Glutamatergic neuron (in vitro differentiated cells): ENCODE data around the gene SPATA31D1. TPM values are rescaled to one million over a fixed set of nuclear protein-coding genes. Genes with fewer than 3 reads are reported as not detected.
"Not testable (repeated sequence)": the region's sequence is repeated elsewhere in the genome, so short reads cannot be mapped to it uniquely, and the experiment has no call there.

ENCODE experiments used
- DNase-seq: peaks from one replicate; pipeline ENCODE4 v3.0.0; 2022
- H3K27ac Mint-ChIP-seq: one replicate; pipeline ENCODE4 v1.8.0; 2020; ENCODE audit warnings: mild to moderate bottlenecking, mixed read lengths, inconsistent platforms; ENCODE audit not compliant: unreplicated experiment
- H3K27me3 Mint-ChIP-seq: one replicate; pipeline ENCODE4 v1.8.0; 2020; ENCODE audit warnings: mild to moderate bottlenecking, moderate library complexity, mixed read lengths, inconsistent platforms; ENCODE audit not compliant: unreplicated experiment
- H3K36me3 Mint-ChIP-seq: one replicate; pipeline ENCODE4 v1.8.0; 2020; ENCODE audit warnings: mild to moderate bottlenecking, mixed read lengths, inconsistent platforms; ENCODE audit not compliant: unreplicated experiment
- H3K4me1 Mint-ChIP-seq: one replicate; pipeline ENCODE4 v1.8.0; 2020; ENCODE audit warnings: mild to moderate bottlenecking, low read depth, mixed read lengths, inconsistent platforms; ENCODE audit not compliant: unreplicated experiment
- H3K4me3 Mint-ChIP-seq: one replicate; pipeline ENCODE4 v1.8.0; 2020; ENCODE audit warnings: mild to moderate bottlenecking, mixed read lengths, inconsistent platforms; ENCODE audit not compliant: unreplicated experiment
- H3K9me3 Mint-ChIP-seq: one replicate; pipeline ENCODE4 v1.8.0; 2020; ENCODE audit warnings: mild to moderate bottlenecking, moderate library complexity, mixed read lengths, inconsistent platforms; ENCODE audit not compliant: unreplicated experiment
- long read RNA-seq: library from polyadenylated mRNA; unstranded; transcript quantifications from one replicate; pipeline ENCODE4 v2.0.0, GENCODE V29; 2020; ENCODE audit not compliant: unreplicated experiment
- total RNA-seq: library from RNA; stranded (reverse); fragmentation: NEBNext Ultra II Directional; extraction: Animal tissue kit (Norgen Biotek cat#: 25700); gene quantifications from one replicate; pipeline ENCODE4 v1.2.1, GENCODE V29; 2021; ENCODE audit not compliant: unreplicated experiment
- TF ChIP-seq, protein P1 (sequence below): fragments of 200-600 bp; sonication (generic); IDR thresholded peaks from one replicate; pipeline ENCODE4 v1.5.0; 2021; ENCODE audit not compliant: partially characterized antibody, unreplicated experiment

SPATA31D1 gene
- not detected for total RNA-seq
- long read RNA-seq: 0 reads

DNA sequence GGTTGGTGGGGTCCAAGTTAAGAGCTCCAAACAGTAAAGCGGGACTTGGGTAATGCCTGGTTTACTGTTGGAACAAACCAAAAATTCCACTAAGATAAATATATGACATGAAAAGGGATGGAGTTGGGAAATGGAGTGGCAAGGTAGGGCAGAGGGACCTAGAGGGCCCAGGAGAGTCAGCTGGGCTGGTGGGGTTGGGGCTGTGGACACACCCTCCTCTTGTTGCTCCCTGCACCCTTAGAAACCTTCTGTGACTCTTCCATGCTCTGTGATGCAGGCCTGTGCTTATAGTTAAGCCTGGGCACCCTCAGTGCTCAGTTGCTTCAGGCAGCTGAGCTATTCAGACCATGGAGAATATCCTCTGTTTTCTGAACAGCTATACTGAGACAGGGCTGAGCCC is at the start of gene SPATA31D1:
TSS of gene SPATA31D1 (plus strand) at position 301 of the 400 bp plus-strand sequence. CDS start at position 348, 47 bp downstream.
- H3K27ac Mint-ChIP-seq, H3K27me3 Mint-ChIP-seq: not testable (repeated sequence)

DNA sequence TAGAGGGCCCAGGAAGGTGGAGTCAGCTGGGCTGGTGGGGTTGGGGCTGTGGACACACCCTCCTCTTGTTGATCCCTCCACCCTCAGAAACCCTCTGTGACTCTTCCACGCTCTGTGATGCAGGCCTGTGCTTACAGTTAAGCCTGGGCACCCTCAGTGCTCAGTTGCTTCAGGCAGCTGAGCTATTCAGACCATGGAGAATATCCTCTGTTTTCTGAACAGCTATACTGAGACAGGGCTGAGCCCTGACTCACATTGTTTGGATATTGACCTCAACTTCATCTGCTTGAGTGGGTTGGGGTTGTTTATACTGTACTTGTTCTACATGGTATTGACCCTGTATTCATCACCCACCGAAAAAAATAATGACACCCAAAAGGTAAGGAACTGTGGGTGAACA is 45.2 kb upstream of the SPATA31D1 start, which contains the start of gene SPATA31D3:
TSS of gene SPATA31D3 (plus strand) at position 108 of the 400 bp plus-strand sequence. CDS start at position 194, 86 bp downstream.
- not testable (repeated sequence) for H3K9me3 Mint-ChIP-seq, DNase-seq, H3K4me1 Mint-ChIP-seq, H3K27ac Mint-ChIP-seq, H3K27me3 Mint-ChIP-seq, H3K36me3 Mint-ChIP-seq, H3K4me3 Mint-ChIP-seq

More for the DNA sequence above, at the start of gene SPATA31D1:
- H3K4me1 Mint-ChIP-seq, H3K4me3 Mint-ChIP-seq, H3K9me3 Mint-ChIP-seq, H3K36me3 Mint-ChIP-seq, DNase-seq: not testable (repeated sequence)

DNA sequence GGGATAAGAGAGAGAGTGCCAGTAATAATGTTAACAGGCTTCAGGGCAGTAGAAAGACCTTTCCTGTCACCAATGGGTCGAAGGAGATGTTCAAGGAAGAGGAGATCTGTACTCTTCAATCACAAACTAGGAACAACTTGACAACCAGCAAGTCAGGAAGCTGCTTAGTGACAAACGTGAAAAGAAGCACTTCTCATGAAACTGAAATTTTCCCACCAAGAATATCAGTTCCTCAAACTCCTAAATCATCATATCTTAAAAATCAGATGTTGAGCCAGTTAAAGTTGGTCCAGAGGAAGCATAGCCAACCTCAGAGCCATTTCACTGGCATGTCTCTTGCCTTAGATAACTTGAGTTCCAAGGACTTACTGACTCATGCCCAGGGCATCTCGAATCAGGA is 39.9 kb upstream of the SPATA31D1 start:
- H3K4me1 Mint-ChIP-seq, H3K9me3 Mint-ChIP-seq, H3K36me3 Mint-ChIP-seq, H3K27ac Mint-ChIP-seq, H3K4me3 Mint-ChIP-seq, DNase-seq, H3K27me3 Mint-ChIP-seq: not testable (repeated sequence)

DNA sequence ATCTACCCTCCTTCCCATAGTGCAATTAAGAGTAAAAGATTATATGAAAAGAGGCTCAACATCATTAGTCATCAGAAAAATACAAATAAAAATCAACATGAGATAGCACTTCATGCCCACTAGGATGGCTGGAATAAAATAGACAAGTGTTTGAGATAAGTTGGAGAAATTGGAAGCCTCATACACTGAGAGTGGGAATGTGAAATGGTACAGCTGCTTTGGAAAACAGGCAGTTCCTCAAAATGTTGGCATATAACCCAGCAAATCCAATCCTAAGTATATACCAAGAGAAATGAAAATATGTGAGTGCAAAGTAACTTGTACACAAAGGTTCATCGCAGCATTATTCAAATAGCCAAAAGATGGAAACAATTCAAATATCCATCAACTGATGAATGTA is 35.5 kb upstream of the SPATA31D1 start:
- Mint-ChIP-seq H3K4me1 (no peaks in the 10 kb centered on the region), H3K36me3 (peaks cover 20% of the 10 kb centered on the region), H3K9me3 (peaks cover 7% of the 10 kb centered on the region), H3K27me3 (no peaks in the 10 kb centered on the region), H3K4me3 (no peak overlapping the region), H3K27ac (no peak overlapping the region)
- no peak for DNase-seq
- TF ChIP-seq, protein P1, sequence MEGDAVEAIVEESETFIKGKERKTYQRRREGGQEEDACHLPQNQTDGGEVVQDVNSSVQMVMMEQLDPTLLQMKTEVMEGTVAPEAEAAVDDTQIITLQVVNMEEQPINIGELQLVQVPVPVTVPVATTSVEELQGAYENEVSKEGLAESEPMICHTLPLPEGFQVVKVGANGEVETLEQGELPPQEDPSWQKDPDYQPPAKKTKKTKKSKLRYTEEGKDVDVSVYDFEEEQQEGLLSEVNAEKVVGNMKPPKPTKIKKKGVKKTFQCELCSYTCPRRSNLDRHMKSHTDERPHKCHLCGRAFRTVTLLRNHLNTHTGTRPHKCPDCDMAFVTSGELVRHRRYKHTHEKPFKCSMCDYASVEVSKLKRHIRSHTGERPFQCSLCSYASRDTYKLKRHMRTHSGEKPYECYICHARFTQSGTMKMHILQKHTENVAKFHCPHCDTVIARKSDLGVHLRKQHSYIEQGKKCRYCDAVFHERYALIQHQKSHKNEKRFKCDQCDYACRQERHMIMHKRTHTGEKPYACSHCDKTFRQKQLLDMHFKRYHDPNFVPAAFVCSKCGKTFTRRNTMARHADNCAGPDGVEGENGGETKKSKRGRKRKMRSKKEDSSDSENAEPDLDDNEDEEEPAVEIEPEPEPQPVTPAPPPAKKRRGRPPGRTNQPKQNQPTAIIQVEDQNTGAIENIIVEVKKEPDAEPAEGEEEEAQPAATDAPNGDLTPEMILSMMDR: no peak

DNA sequence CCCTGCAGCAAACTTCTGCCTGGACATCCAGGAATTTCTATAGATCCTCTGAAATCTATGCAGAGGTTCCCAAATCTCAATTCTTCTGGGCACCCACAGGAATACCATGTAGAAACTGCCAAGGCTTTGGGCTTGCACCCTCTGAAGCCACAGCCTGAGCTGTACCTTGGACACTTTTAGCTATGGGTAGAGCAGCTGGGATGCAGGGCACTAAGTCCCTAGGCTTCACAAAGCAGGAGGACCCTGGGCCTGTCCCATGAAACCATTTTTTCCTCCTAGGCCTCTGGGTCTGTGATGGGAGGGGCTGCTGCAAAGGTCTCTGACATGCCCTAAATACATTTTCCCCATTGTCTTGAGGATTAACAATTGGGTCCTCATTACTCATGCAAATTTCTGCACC is 32.9 kb upstream of the SPATA31D1 start:
- no peak for DNase-seq
- Mint-ChIP-seq H3K27ac (no peak overlapping the region), H3K27me3 (no peaks in the 10 kb centered on the region), H3K36me3 (peaks cover 20% of the 10 kb centered on the region), H3K4me3 (no peak overlapping the region), H3K4me1 (no peaks in the 10 kb centered on the region), H3K9me3 (peaks cover 7% of the 10 kb centered on the region)
- TF ChIP-seq, protein P1: no peak

DNA sequence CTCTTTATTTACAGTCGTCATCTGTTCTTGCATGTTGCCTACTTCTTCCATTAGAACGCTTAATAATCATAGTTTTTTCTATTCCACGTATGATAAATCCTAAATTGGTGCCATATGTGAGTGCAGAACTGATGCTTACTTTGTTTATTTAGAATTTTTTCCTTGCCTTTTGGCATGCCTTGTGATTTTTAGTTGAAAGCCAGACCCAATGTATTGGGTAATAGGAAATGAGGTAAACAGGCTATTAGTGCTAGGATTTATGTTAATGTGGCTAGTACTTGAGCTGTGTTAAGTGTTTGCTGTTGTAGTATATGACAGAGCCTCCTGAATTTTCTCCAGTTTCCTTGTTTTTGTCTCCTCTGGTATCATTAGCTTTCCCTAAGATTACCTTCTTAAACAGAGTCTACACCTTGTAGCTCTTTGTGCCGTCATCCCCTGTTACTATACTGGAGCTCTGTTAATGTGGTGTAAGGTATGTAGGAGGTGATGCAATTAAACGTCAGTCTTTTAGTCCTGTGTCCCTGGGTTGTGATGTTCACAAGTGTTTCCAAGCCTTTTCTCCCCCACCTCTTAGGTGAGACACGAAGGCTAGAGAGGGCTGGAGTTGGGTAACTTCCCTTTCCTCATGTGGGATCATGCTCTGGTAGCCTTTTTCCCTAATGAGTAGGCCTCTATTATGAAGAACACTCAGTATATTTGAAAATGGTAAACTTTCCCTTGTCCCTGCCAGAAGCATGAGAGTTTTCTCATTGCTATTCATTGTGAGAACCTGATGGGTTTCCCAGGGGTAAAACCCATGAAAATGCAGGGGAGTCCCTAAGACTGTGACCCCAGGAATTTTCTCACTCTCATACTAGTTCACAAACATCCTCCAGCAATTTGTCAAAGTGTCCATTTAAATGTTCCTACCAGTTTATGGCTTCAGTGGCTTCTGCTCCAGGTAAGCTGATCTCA is 24.1 kb upstream of the SPATA31D1 start:
- no peak for DNase-seq
- Mint-ChIP-seq H3K36me3 (no peaks in the 10 kb centered on the region), H3K4me1 (no peaks in the 10 kb centered on the region), H3K9me3 (no peaks in the 10 kb centered on the region), H3K27ac (no peak overlapping the region), H3K4me3 (no peak overlapping the region), H3K27me3 (no peaks in the 10 kb centered on the region)
- TF ChIP-seq, protein P1: no peak
